Neural progenitor cell (in vitro differentiated cells): ENCODE measurements around the gene REPIN1. TPM values are rescaled to one million over a fixed set of nuclear protein-coding genes. Genes with fewer than 3 reads are reported as not detected.

Source experiments
- DNase-seq: peaks from one replicate; pipeline ENCODE4 v3.0.0-alpha.2; 2016; ENCODE audit warnings: low spot score
- H2AFZ ChIP-seq: fragments of 200-600 bp; sonication (generic); replicated peaks from 2 replicates; pipeline ENCODE4 v1.6.1; 2016; ENCODE audit warnings: antibody characterized with exemption
- H3F3A ChIP-seq: fragments of 200-600 bp; sonication (generic); 2 replicates; pipeline ENCODE4 v1.6.1; 2016; ENCODE audit warnings: antibody characterized with exemption, low read depth
- H3K27ac ChIP-seq: fragments of 200-600 bp; sonication (generic); 2 replicates; pipeline ENCODE4 v1.5.1; 2016; ENCODE audit warnings: mild to moderate bottlenecking
- H3K27me3 ChIP-seq: fragments of 200-600 bp; sonication (generic); 2 replicates; pipeline ENCODE4 v1.6.1; 2016; ENCODE audit warnings: mild to moderate bottlenecking, moderate library complexity
- H3K36me3 ChIP-seq: fragments of 200-600 bp; sonication (generic); 2 replicates; pipeline ENCODE4 v1.5.1; 2016
- H3K4me1 ChIP-seq: fragments of 200-600 bp; sonication (generic); 2 replicates; pipeline ENCODE4 v1.6.1; 2016; ENCODE audit warnings: mixed run types
- H3K4me2 ChIP-seq: fragments of 200-600 bp; sonication (generic); 2 replicates; pipeline ENCODE4 v1.6.1; 2016
- H3K4me3 ChIP-seq: fragments of 200-600 bp; sonication (generic); 2 replicates; pipeline ENCODE4 v1.5.1; 2016
- H3K79me2 ChIP-seq: fragments of 200-600 bp; sonication (generic); 2 replicates; pipeline ENCODE4 v1.6.1; 2016; ENCODE audit warnings: low read depth
- H3K9ac ChIP-seq: fragments of 200-600 bp; sonication (generic); 2 replicates; pipeline ENCODE4 v1.6.1; 2016
- H3K9me3 ChIP-seq: fragments of 200-600 bp; sonication (generic); 2 replicates; pipeline ENCODE4 v1.5.1; 2016; ENCODE audit warnings: low read depth
- H4K20me1 ChIP-seq: fragments of 200-600 bp; sonication (generic); 2 replicates; pipeline ENCODE4 v1.6.1; 2016; ENCODE audit warnings: low read depth
- H3K27ac Mint-ChIP-seq: 3 replicates; pipeline ENCODE4 v1.8.0; 2021; ENCODE audit warnings: mixed read lengths
- H3K27me3 Mint-ChIP-seq: 2 replicates; pipeline ENCODE4 v1.8.0; 2022; ENCODE audit warnings: low read depth, mild to moderate bottlenecking, inconsistent platforms, moderate library complexity, mixed read lengths; ENCODE audit not compliant: insufficient read depth
- H3K36me3 Mint-ChIP-seq: 3 replicates; pipeline ENCODE4 v1.8.0; 2021; ENCODE audit warnings: mixed read lengths
- H3K4me1 Mint-ChIP-seq: 3 replicates; pipeline ENCODE4 v1.8.0; 2021; ENCODE audit warnings: mixed read lengths
- H3K4me3 Mint-ChIP-seq: 3 replicates; pipeline ENCODE4 v1.8.0; 2021; ENCODE audit warnings: mild to moderate bottlenecking, moderate library complexity, mixed read lengths
- H3K9me3 Mint-ChIP-seq: 3 replicates; pipeline ENCODE4 v1.8.0; 2020; ENCODE audit warnings: mixed read lengths
- EZH2 ChIP-seq: fragments of 200-600 bp; sonication (generic); IDR thresholded peaks from 2 replicates; pipeline ENCODE4 v1.6.1; 2017; ENCODE audit warnings: antibody characterized with exemption, mild to moderate bottlenecking, moderate library complexity
- EZH2phosphoT487 ChIP-seq: fragments of 200-600 bp; sonication (generic); IDR thresholded peaks from 2 replicates; pipeline ENCODE4 v1.6.1; 2017; ENCODE audit warnings: antibody characterized with exemption
- total RNA-seq: library from RNA; depleted of rRNA; stranded (reverse); fragments of >200 nt; gene quantifications from 2 replicates; pipeline ENCODE4 v1.2.3, GENCODE V29; 2015; ENCODE audit warnings: low replicate concordance
- TF ChIP-seq, protein P1 (sequence below): fragments of 200-600 bp; sonication (generic); IDR thresholded peaks from 2 replicates; pipeline ENCODE4 v1.5.1; 2017; ENCODE audit warnings: antibody characterized with exemption, mild to moderate bottlenecking

REPIN1 gene
- total RNA-seq, 1 donor from 2014 or later, result 18.0 TPM

DNA sequence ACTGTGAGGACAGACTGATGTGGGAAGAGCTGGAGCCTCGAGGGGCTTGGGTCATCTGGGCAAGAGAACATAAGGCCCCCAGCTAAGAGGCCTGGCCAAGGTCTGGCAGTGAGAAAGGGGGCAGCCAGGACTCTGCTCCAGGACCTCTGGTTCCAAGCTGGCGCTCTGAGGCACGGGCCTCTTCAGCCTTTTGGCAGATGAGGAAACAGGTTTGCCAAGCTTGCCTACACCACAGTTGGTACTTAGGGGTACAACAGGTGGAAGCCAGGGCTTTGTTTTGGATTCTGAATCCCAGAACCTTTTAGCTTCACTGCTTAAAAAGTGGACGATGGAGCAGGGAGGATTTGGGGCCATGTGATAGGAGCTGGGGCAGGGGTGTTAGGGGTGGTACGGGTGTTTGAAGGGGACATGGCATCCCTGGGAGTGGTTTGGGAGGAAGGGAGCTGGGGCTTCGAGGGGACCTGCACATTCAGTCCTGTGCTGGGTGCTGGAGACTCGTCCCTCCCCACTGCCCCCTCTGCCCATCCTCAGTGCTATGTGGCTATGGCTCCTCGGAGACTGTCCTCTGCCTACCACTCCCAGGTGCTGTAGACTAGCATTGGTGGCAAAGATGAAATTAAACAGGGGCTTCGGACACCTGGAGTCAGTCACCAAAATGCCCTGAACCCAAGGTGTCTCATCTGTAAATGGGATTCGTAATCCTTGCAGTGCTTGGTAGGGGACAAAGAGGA is 40.8 kb downstream of the REPIN1 start:
- peaks cover 14% of the 10 kb centered on the region for H3K4me1 ChIP-seq
- Mint-ChIP-seq H3K27me3 (peaks cover 11% of the 10 kb centered on the region), H3K36me3 (peaks cover 11% of the 10 kb centered on the region), H3K4me1 (peaks cover 45% of the 10 kb centered on the region), H3K27ac (peak overlapping the region; percentile 57), H3K4me3 (no peak overlapping the region), H3K9me3 (no peaks in the 10 kb centered on the region)
- no peak for DNase-seq
- no peaks in the 10 kb centered on the region for H3K79me2 ChIP-seq
- no peak overlapping the region for H3K4me2 ChIP-seq
- no peaks in the 10 kb centered on the region for H4K20me1 ChIP-seq
- no peaks in the 10 kb centered on the region for H3K27me3 ChIP-seq
- no peaks in the 10 kb centered on the region for H3K9me3 ChIP-seq
- H3F3A ChIP-seq, result peaks cover 18% of the 10 kb centered on the region
- H2AFZ ChIP-seq, result no peak overlapping the region
- no peak overlapping the region for H3K27ac ChIP-seq
- TF ChIP-seq EZH2phosphoT487 (no peak), EZH2 (no peak)
- TF ChIP-seq, protein P1, sequence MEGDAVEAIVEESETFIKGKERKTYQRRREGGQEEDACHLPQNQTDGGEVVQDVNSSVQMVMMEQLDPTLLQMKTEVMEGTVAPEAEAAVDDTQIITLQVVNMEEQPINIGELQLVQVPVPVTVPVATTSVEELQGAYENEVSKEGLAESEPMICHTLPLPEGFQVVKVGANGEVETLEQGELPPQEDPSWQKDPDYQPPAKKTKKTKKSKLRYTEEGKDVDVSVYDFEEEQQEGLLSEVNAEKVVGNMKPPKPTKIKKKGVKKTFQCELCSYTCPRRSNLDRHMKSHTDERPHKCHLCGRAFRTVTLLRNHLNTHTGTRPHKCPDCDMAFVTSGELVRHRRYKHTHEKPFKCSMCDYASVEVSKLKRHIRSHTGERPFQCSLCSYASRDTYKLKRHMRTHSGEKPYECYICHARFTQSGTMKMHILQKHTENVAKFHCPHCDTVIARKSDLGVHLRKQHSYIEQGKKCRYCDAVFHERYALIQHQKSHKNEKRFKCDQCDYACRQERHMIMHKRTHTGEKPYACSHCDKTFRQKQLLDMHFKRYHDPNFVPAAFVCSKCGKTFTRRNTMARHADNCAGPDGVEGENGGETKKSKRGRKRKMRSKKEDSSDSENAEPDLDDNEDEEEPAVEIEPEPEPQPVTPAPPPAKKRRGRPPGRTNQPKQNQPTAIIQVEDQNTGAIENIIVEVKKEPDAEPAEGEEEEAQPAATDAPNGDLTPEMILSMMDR, result no peak
- H3K9ac ChIP-seq, result no peak overlapping the region
- no peak overlapping the region for H3K4me3 ChIP-seq
- H3K36me3 ChIP-seq, result no peaks in the 10 kb centered on the region

DNA sequence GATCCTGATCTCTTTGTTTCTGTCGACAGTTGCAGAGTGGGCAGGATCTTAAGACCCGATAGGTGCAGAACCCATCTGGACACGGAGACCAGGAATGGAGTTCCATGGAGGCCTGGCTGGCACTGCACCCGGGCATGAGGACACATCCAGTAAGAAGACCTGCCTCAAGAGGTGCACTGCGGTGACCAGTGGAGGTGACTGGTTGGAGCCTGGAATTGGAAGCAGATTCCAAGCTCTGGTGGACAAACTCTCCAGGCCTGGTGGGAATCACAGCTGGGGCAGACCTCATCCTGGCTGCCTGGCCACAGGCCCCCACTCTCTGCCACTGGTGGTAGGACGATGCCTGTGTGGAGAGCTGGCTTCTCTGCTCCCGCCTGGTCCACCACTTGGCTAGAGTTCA is 41.5 kb downstream of the REPIN1 start:
- Mint-ChIP-seq H3K4me1 (peaks cover 43% of the 10 kb centered on the region), H3K4me3 (no peak overlapping the region), H3K9me3 (no peaks in the 10 kb centered on the region), H3K27me3 (peaks cover 16% of the 10 kb centered on the region), H3K36me3 (peaks cover 11% of the 10 kb centered on the region), H3K27ac (no peak overlapping the region)
- Histone ChIP-seq H3K9ac (no peak overlapping the region), H3K79me2 (no peaks in the 10 kb centered on the region), H3K27me3 (no peaks in the 10 kb centered on the region), H3K9me3 (no peaks in the 10 kb centered on the region), H3K4me2 (no peak overlapping the region), H3K4me3 (no peak overlapping the region), H2AFZ (no peak overlapping the region), H3K4me1 (peaks cover 9% of the 10 kb centered on the region), H3K36me3 (no peaks in the 10 kb centered on the region), H4K20me1 (no peaks in the 10 kb centered on the region), H3F3A (peaks cover 13% of the 10 kb centered on the region), H3K27ac (no peak overlapping the region)
- TF ChIP-seq EZH2phosphoT487 (no peak), EZH2 (no peak)
- DNase-seq, result no peak

DNA sequence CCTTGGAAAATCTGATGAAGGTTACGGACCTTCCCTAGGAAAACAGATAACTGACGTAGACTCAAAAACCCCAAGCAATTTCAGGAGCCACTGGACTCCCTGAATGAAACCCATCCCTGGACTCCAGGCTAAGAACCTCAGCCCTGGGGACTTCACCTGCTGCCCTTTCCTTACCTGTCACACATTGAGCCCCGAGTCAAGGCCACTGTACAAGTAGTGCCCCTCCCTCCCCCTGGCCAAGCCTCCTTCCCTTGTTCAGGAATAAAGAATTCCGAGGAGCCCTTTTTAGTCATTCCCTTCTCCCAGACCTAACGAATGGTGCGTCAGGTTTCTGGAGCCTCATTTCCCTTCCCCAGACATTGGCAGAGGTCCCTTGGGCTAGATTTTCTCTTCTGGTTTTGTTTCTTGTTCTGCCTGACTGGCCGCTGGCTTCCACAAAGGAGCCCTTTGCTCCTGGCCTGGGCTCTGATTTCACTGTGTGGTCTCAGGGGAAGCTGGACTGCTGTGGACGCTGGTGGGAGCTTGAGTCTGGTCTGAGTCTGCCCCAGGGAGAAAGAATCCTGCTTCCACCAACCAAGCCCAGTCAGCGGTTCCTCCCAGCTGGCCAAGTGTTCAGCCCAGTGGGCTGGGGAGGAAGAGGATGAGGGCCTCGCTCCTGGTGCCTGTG is 42.2 kb downstream of the REPIN1 start:
- Mint-ChIP-seq H3K27me3 (peaks cover 18% of the 10 kb centered on the region), H3K4me3 (peak overlapping the region; percentile 63), H3K36me3 (peaks cover 11% of the 10 kb centered on the region), H3K4me1 (peaks cover 46% of the 10 kb centered on the region), H3K9me3 (no peaks in the 10 kb centered on the region), H3K27ac (peak overlapping the region; percentile 80)
- no peaks in the 10 kb centered on the region for H4K20me1 ChIP-seq
- no peaks in the 10 kb centered on the region for H3K79me2 ChIP-seq
- no peak for DNase-seq
- no peak overlapping the region for H3K4me2 ChIP-seq
- no peak overlapping the region for H3K27ac ChIP-seq
- no peak overlapping the region for H3K4me3 ChIP-seq
- no peak for TF ChIP-seq EZH2phosphoT487
- TF ChIP-seq, protein P1, result no peak
- no peak for TF ChIP-seq EZH2
- peaks cover 13% of the 10 kb centered on the region for H3F3A ChIP-seq
- no peaks in the 10 kb centered on the region for H3K27me3 ChIP-seq
- no peaks in the 10 kb centered on the region for H3K36me3 ChIP-seq
- no peak overlapping the region for H2AFZ ChIP-seq
- H3K4me1 ChIP-seq, result peaks cover 9% of the 10 kb centered on the region
- H3K9ac ChIP-seq, result no peak overlapping the region
- H3K9me3 ChIP-seq, result no peaks in the 10 kb centered on the region

DNA sequence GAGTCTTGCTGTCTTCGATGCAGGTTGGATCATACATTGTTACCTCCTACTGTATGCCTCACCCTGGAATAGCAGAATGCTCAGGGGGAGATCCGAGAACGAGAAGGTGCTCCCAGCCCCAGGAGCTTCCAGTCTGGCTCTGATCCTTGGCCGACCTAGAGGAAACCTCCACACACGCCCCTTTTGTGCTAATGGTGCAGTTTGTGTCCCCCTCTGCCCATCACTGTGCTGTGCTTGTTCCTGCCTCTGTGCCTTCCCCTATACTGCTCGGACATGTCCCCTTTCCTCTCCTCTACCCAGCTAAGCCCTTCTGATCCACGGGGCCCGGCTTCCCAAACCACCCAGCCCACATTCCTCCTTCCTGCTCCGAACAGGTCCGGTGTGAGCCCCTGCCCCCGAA is 43.0 kb downstream of the REPIN1 start:
- H3K79me2 ChIP-seq, result no peaks in the 10 kb centered on the region
- Mint-ChIP-seq H3K27me3 (peaks cover 14% of the 10 kb centered on the region), H3K4me1 (peaks cover 44% of the 10 kb centered on the region), H3K27ac (peak overlapping the region; percentile 40), H3K36me3 (peaks cover 11% of the 10 kb centered on the region), H3K9me3 (no peaks in the 10 kb centered on the region), H3K4me3 (peak overlapping the region; percentile 57)
- H3K36me3 ChIP-seq, result no peaks in the 10 kb centered on the region
- peaks cover 1% of the 10 kb centered on the region for H3K4me1 ChIP-seq
- no peak for DNase-seq
- no peak overlapping the region for H3K27ac ChIP-seq
- H2AFZ ChIP-seq, result no peak overlapping the region
- H3K4me2 ChIP-seq, result no peak overlapping the region
- H3K4me3 ChIP-seq, result no peak overlapping the region
- no peaks in the 10 kb centered on the region for H3K27me3 ChIP-seq
- no peak overlapping the region for H3K9ac ChIP-seq
- TF ChIP-seq, protein P1, result no peak
- TF ChIP-seq EZH2phosphoT487, result no peak
- no peak for TF ChIP-seq EZH2
- H3F3A ChIP-seq, result peaks cover 5% of the 10 kb centered on the region
- H3K9me3 ChIP-seq, result no peaks in the 10 kb centered on the region
- no peaks in the 10 kb centered on the region for H4K20me1 ChIP-seq
